ENCODE results near the gene FLT4. TPM values are rescaled to one million over a fixed set of nuclear protein-coding genes. Genes with fewer than 3 reads are reported as not detected.

The FLT4 gene
- total and polyA plus RNA-seq, 9 of the 15 experiments (the other 6 are each of a cell fraction or from before 2014, with no cell fraction given), result 0.01 to 0.42 (median 0.14) TPM; not detected in 2

DNA sequence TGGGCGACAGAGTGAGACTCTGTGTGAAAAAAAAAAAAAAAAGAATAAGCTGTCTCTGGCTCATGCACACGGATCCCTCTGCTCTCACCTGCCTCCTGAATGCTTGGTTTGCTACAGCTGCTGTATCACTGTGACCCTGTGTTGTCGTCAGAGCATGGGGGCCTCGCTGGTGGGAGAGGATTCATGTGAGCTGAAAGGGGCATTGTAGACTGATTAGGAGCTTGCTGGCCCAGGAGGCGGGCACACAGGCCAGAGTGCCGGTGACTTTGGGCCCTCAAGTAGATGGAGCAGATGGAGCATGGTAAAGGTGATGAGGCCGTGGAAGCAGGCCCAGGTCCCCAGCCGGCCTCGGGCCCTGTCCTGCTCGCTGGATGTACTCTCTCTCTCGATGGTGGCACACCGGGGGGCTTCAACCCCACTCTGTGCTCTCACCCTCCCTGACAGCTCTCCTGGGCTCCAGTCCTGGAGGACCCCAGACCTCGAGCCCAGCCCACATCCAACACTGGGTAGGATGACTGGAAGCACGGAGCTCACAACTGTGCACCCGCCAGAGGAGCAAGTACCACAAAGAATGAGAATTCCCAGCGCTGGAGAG is 7.1 kb downstream of the FLT4 start (continued):
- TF ChIP-seq, protein P1, sequence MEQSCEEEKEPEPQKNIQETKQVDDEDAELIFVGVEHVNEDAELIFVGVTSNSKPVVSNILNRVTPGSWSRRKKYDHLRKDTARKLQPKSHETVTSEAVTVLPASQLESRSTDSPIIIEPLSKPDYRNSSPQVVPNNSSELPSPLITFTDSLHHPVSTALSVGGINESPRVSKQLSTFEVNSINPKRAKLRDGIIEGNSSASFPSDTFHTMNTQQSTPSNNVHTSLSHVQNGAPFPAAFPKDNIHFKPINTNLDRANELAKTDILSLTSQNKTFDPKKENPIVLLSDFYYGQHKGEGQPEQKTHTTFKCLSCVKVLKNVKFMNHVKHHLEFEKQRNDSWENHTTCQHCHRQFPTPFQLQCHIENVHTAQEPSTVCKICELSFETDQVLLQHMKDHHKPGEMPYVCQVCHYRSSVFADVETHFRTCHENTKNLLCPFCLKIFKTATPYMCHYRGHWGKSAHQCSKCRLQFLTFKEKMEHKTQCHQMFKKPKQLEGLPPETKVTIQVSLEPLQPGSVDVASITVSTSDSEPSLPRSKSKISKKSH (CRISPR knock-in tag; IDR thresholded peaks at IDR 0.05), result no peak
- TF ChIP-seq ZNF830 (CRISPR knock-in tag; IDR thresholded peaks at IDR 0.05) (no peak), MXI1 (IDR thresholded peaks at IDR 0.05; ENCODE audit: low read depth, low read length) (no peak), GATA2 (CRISPR knock-in tag; IDR thresholded peaks at IDR 0.05) (no peak), ZNF57 (CRISPR knock-in tag; IDR thresholded peaks at IDR 0.05) (no peak)

DNA sequence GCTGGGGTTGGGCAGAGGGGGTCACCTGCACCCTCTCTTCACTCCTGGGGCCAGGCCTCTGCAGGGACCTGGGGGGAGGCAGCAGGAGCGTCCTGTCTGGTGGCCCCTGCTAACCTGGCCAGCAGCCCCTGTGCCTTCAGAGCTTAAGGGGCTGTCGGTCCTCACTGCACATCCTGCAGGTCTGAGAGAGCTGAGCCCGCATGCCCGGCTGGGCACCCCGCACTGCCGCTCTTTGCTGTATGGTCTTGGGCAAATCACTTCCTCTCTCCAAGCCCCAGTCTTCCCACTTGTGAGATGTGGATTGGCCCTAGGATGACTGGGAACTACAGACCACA is 7.9 kb downstream of the FLT4 start:
- no peaks in the 10 kb centered on the region for H3K79me2 ChIP-seq (ENCODE audit: control insufficient read depth, insufficient read depth, low read length)
- no peak overlapping the region for H3K4me2 ChIP-seq (ENCODE audit: insufficient read depth, low read length)
- peaks cover 14% of the 10 kb centered on the region for H4K20me1 ChIP-seq (replicated peaks; ENCODE audit: control insufficient read depth, insufficient read depth, low read length)
- in situ Hi-C loops (cut with MboI) (no loop called here), intact Hi-C loops (cut with micrococcal nuclease) (no loop called here)
- ATAC-seq (no peak), FAIRE-seq (no peak), DNase-seq (ENCODE audit: extremely low read depth in 1 of 4, low spot score in 3 of 4) (no peak)
- H3K27ac ChIP-seq (ENCODE audit: extremely low read depth, low read depth, low read length), result no peak overlapping the region
- no TSS peak for BruUV-seq (replicated peaks)
- H3K9me3 ChIP-seq (replicated peaks; ENCODE audit: control insufficient read depth, insufficient read depth, low read depth, low read length), result no peaks in the 10 kb centered on the region
- 12% methylated on average over 6 of the region's 6 CpGs for WGBS (ENCODE audit: insufficient coverage, low coverage, missing lambda C conversion rate)
- no peak overlapping the region for H2AFZ ChIP-seq (ENCODE audit: low read depth, low read length)
- no peak overlapping the region for H3K4me3 ChIP-seq
- H3K27me3 ChIP-seq (ENCODE audit: control insufficient read depth in 2 of 2, insufficient read depth in 2 of 2, low read length in 2 of 2), result peaks cover 50 to 83% of the 10 kb centered on the region in 2 experiments; a peak in 4 of 5 replicates
- H3K9me1 ChIP-seq (ENCODE audit: control insufficient read depth, insufficient read depth, low read length), result no peaks in the 10 kb centered on the region
- no peak overlapping the region for H3K9ac ChIP-seq (ENCODE audit: insufficient read depth in 1 of 2, low read depth in 2 of 2, low read length in 2 of 2)
- CTCF ChIA-PET (ENCODE audit: low intra/inter-chr PET ratio), result no interaction called here
- no peaks in the 10 kb centered on the region for H3K36me3 ChIP-seq (ENCODE audit: control insufficient read depth, insufficient read depth, low read length)
- H3K4me1 ChIP-seq (replicated peaks in 1 of 2; ENCODE audit: control insufficient read depth in 2 of 2, insufficient read depth in 2 of 2, low read length in 2 of 2), result peaks cover 7 to 31% of the 10 kb centered on the region in 2 experiments; a peak in 4 of 5 replicates
- POLR2A ChIA-PET, result interaction anchor here (0.6 to 1.2 kb wide), 3 partner anchors 9 to 284 kb away, joined by 4 read pairs; no protein-coding TSS in a partner anchor
- TF ChIP-seq, protein P2, sequence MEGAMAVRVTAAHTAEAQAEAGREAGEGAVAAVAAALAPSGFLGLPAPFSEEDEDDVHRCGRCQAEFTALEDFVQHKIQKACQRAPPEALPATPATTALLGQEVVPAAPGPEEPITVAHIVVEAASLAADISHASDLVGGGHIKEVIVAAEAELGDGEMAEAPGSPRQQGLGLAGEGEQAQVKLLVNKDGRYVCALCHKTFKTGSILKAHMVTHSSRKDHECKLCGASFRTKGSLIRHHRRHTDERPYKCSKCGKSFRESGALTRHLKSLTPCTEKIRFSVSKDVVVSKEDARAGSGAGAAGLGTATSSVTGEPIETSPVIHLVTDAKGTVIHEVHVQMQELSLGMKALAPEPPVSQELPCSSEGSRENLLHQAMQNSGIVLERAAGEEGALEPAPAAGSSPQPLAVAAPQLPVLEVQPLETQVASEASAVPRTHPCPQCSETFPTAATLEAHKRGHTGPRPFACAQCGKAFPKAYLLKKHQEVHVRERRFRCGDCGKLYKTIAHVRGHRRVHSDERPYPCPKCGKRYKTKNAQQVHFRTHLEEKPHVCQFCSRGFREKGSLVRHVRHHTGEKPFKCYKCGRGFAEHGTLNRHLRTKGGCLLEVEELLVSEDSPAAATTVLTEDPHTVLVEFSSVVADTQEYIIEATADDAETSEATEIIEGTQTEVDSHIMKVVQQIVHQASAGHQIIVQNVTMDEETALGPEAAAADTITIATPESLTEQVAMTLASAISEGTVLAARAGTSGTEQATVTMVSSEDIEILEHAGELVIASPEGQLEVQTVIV (CRISPR knock-in tag; IDR thresholded peaks at IDR 0.05; ENCODE audit: borderline replicate concordance), result no peak
- TF ChIP-seq MCM3 (IDR thresholded peaks at IDR 0.05), result no peak
- TF ChIP-seq, protein P3, sequence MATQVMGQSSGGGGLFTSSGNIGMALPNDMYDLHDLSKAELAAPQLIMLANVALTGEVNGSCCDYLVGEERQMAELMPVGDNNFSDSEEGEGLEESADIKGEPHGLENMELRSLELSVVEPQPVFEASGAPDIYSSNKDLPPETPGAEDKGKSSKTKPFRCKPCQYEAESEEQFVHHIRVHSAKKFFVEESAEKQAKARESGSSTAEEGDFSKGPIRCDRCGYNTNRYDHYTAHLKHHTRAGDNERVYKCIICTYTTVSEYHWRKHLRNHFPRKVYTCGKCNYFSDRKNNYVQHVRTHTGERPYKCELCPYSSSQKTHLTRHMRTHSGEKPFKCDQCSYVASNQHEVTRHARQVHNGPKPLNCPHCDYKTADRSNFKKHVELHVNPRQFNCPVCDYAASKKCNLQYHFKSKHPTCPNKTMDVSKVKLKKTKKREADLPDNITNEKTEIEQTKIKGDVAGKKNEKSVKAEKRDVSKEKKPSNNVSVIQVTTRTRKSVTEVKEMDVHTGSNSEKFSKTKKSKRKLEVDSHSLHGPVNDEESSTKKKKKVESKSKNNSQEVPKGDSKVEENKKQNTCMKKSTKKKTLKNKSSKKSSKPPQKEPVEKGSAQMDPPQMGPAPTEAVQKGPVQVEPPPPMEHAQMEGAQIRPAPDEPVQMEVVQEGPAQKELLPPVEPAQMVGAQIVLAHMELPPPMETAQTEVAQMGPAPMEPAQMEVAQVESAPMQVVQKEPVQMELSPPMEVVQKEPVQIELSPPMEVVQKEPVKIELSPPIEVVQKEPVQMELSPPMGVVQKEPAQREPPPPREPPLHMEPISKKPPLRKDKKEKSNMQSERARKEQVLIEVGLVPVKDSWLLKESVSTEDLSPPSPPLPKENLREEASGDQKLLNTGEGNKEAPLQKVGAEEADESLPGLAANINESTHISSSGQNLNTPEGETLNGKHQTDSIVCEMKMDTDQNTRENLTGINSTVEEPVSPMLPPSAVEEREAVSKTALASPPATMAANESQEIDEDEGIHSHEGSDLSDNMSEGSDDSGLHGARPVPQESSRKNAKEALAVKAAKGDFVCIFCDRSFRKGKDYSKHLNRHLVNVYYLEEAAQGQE (IDR thresholded peaks at IDR 0.05; ENCODE audit: borderline replicate concordance), result no peak
- TF ChIP-seq, protein P3 (CRISPR knock-in tag; IDR thresholded peaks at IDR 0.05; ENCODE audit: low read depth), result no peak
- TF ChIP-seq CHD2 (IDR thresholded peaks at IDR 0.05; ENCODE audit: low read depth, low read length), result no peak
